HepG2 (cell line): ENCODE data around the gene CAPN12. TPM values are rescaled to one million over a fixed set of nuclear protein-coding genes. Genes with fewer than 3 reads are reported as not detected.
A peak's percentile ranks its signal among the peaks of the same experiment; 100 is the strongest.

ENCODE experiments used
- ATAC-seq: fragments of 200-7000 bp; cut with Tn5 transposase; 3 replicates; pipeline ENCODE4 v1.9.1; 2020; ENCODE audit warnings: mild to moderate bottlenecking, moderate library complexity
- BruUV-seq: library from RNA; stranded (reverse); fragments of 400-500 nt; replicated peaks from 2 replicates; lab custom pipeline; 2021; lab: Mats Ljungman, UMichigan
- CTCF ChIA-PET: fragments of 300-600 bp; formaldehyde crosslinking; extraction: SDS; loops from one replicate; lab custom pipeline; 2021; ENCODE audit warnings: low total read pairs, inconsistent platforms, low intra/inter-chr PET ratio; lab: Yijun Ruan, JAX
- POLR2A ChIA-PET: fragments of 350-600 bp; sonication (Branson Sonifier 250); formaldehyde crosslinking; loops from one replicate; lab custom pipeline; 2020; ENCODE audit warnings: antibody characterized with exemption, inconsistent platforms; lab: Yijun Ruan, JAX
- DNase-seq: peaks from one replicate; pipeline ENCODE4 v3.0.0-alpha.2; 2015; ENCODE audit warnings: low spot score
- FAIRE-seq: peaks from 3 replicates; lab custom pipeline; 2011; peaks lifted over from hg19 to GRCh38; lab: Jason Lieb, UNC
- H2AFZ ChIP-seq: one replicate; pipeline ENCODE4 v1.6.1; 2011; ENCODE audit warnings: low read length, inconsistent platforms
- H3K27ac ChIP-seq: fragments of 300-600 bp; 3 replicates; pipeline ENCODE4 v1.8.0; 2011; ENCODE audit warnings: mixed run types, mild to moderate bottlenecking, mixed read lengths, low read length, inconsistent platforms; ENCODE audit not compliant: insufficient read depth; ENCODE audit errors: extremely low read length
- H3K27me3 ChIP-seq, 2 experiments: fragments of 200-600 bp in 1 of 2; 2 replicates in 1 of 2; 3 replicates in 1 of 2; pipeline versions ENCODE4 v1.6.0 to v1.8.0; 2011; ENCODE audit warnings: low read length in 2 of 2, mild to moderate bottlenecking in 2 of 2, moderate library complexity in 2 of 2, inconsistent platforms in 1 of 2; ENCODE audit not compliant: insufficient read depth in 2 of 2, control insufficient read depth in 1 of 2
- H3K36me3 ChIP-seq, 2 experiments: fragments of 200-600 bp in 1 of 2; replicated peaks in 1 of 2; 2 replicates in 1 of 2; 3 replicates in 1 of 2; pipeline versions ENCODE4 v1.5.1 to v1.8.0; 2011; ENCODE audit warnings: low read length in 2 of 2, inconsistent platforms in 1 of 2; ENCODE audit not compliant: insufficient read depth in 2 of 2, control insufficient read depth in 1 of 2
- H3K4me1 ChIP-seq: 2 replicates; pipeline ENCODE4 v1.5.1; 2012; ENCODE audit warnings: low read length, inconsistent platforms; ENCODE audit not compliant: insufficient read depth
- H3K4me2 ChIP-seq: 2 replicates; pipeline ENCODE4 v1.6.0; 2011; ENCODE audit warnings: low read depth, low read length, inconsistent platforms
- H3K4me3 ChIP-seq, 3 experiments: fragments of 200-600 bp in 1 of 3; sonication (generic), shearing (Covaris generic) in 1 of 3; replicated peaks in 1 of 3; 2 replicates each; pipeline ENCODE4 v1.5.1; 2011 to 2016; ENCODE audit warnings: low read length in 3 of 3, inconsistent platforms in 2 of 3, low read depth in 2 of 3, mild to moderate bottlenecking in 2 of 3, control low read depth in 1 of 3, mixed read lengths in 1 of 3; ENCODE audit not compliant: insufficient read depth in 1 of 3
- H3K79me2 ChIP-seq: one replicate; pipeline ENCODE4 v1.6.1; 2011; ENCODE audit warnings: low read length, inconsistent platforms; ENCODE audit not compliant: insufficient read depth
- H3K9ac ChIP-seq: 2 replicates; pipeline ENCODE4 v1.6.0; 2011; ENCODE audit warnings: mild to moderate bottlenecking, low read depth, low read length, inconsistent platforms; ENCODE audit not compliant: insufficient read depth
- H3K9me3 ChIP-seq: 2 replicates; pipeline ENCODE4 v1.5.1; 2012; ENCODE audit warnings: mild to moderate bottlenecking, low read length
- H4K20me1 ChIP-seq: 2 replicates; pipeline ENCODE4 v1.6.0; 2011; ENCODE audit warnings: inconsistent platforms, mild to moderate bottlenecking, low read length, moderate library complexity; ENCODE audit not compliant: insufficient read depth
- EP300 ChIP-seq, 3 experiments: sonication (generic) in 1 of 3; formaldehyde crosslinking in 1 of 3; IDR thresholded peaks; 2 replicates each; pipeline versions ENCODE4 v1.5.1 to v1.6.1; 2011 to 2020; ENCODE audit warnings: low read depth in 2 of 3, low read length in 2 of 3, borderline replicate concordance in 1 of 3, improper control_type of control experiment in 1 of 3, mild to moderate bottlenecking in 1 of 3, missing genetic modification reagents in 1 of 3, moderate library complexity in 1 of 3
- HOXA7 ChIP-seq: sonication (generic); formaldehyde crosslinking; IDR thresholded peaks from 2 replicates; pipeline ENCODE4 v1.8.1; 2022; ENCODE audit warnings: mild to moderate bottlenecking, missing genetic modification reagents, moderate library complexity
- LCORL ChIP-seq, 2 experiments: fragments of 450-650 bp in 1 of 2; sonication (generic) in 1 of 2; formaldehyde crosslinking in 1 of 2; IDR thresholded peaks; 2 replicates each; pipeline versions ENCODE4 v1.5.0 to v1.6.1; 2017 to 2020; ENCODE audit warnings: antibody characterized with exemption in 1 of 2, missing genetic modification reagents in 1 of 2
- MYPOP ChIP-seq: sonication (generic); formaldehyde crosslinking; IDR thresholded peaks from 2 replicates; pipeline ENCODE4 v1.8.1; 2023; ENCODE audit warnings: mild to moderate bottlenecking, moderate library complexity, missing genetic modification reagents
- TGIF2 ChIP-seq: IDR thresholded peaks from 2 replicates; pipeline ENCODE4 v1.6.1; 2016; ENCODE audit warnings: control low read depth, missing compliant biosample characterization
- TOPORS ChIP-seq: sonication (generic); formaldehyde crosslinking; IDR thresholded peaks from 2 replicates; pipeline ENCODE4 v1.8.0; 2023; ENCODE audit warnings: mild to moderate bottlenecking, missing genetic modification reagents
- XRCC5 ChIP-seq: fragments of 200-400 bp; formaldehyde crosslinking; optimal IDR thresholded peaks from 2 replicates; pipeline ENCODE3; 2017; ENCODE audit warnings: mild to moderate bottlenecking, low read length
- ZKSCAN5 ChIP-seq: sonication (generic); formaldehyde crosslinking; IDR thresholded peaks from 2 replicates; pipeline ENCODE4 v1.5.1; 2020; ENCODE audit warnings: mild to moderate bottlenecking, missing genetic modification reagents
- ZNF414 ChIP-seq: sonication (generic); formaldehyde crosslinking; IDR thresholded peaks from 2 replicates; pipeline ENCODE4 v1.5.0; 2020; ENCODE audit warnings: missing genetic modification reagents
- ZNF609 ChIP-seq: sonication (generic); formaldehyde crosslinking; IDR thresholded peaks from 2 replicates; pipeline ENCODE4 v1.4.0; 2020; ENCODE audit warnings: mild to moderate bottlenecking, missing genetic modification reagents, borderline replicate concordance
- ZNF7 ChIP-seq: IDR thresholded peaks from 2 replicates; pipeline ENCODE4 v1.6.1; 2016; ENCODE audit warnings: missing biosample characterization, missing genetic modification reagents
- WGBS: methylation state at CpG from one replicate; pipeline ENCODE4 v1.1.6; 2017; ENCODE audit warnings: low lambda C conversion rate; 5-methylcytosine and 5-hydroxymethylcytosine counted together
- in situ Hi-C: cut with HindIII; loops from 2 replicates; pipeline ENCODE4 v1.10.0; 2017; ENCODE audit warnings: low pct_unique_long_range_greater_than_20kb; ENCODE audit not compliant: extremely low pct_ligation_motif_present
- intact Hi-C: fragments of 100-400 bp; cut with micrococcal nuclease; formaldehyde crosslinking; loops from one replicate; pipeline ENCODE4 v1.10.0; 2022; ENCODE audit not compliant: unreplicated experiment
- polyA plus RNA-seq, 8 experiments: library from polyadenylated mRNA; depleted of rRNA in 3 of 8; stranded (reverse) in 7 of 8; unstranded in 1 of 8; fragments of >200 nt; fragmentation: Illumina TruSeq in 4 of 8; extraction: Trizol in 4 of 8; gene quantifications; 2 replicates each; pipeline versions ENCODE4 v1.2.1 to v1.2.3, GENCODE V29; 2011 to 2016; ENCODE audit warnings: low read depth in 4 of 8, missing spikeins in 1 of 8, mixed read lengths in 1 of 8; ENCODE audit not compliant: insufficient read depth in 1 of 8
- total RNA-seq, 5 experiments: library from RNA; depleted of rRNA; stranded (reverse); fragments of >200 nt; fragmentation: Illumina TruSeq; extraction: Trizol; gene quantifications; 2 replicates each; pipeline ENCODE4 v1.2.3, GENCODE V29; 2016; ENCODE audit warnings: low read depth in 1 of 5
- TF ChIP-seq, protein P1 (sequence below): IDR thresholded peaks from 2 replicates; pipeline ENCODE4 v1.6.1; 2012; ENCODE audit warnings: inconsistent platforms
- TF ChIP-seq, protein P2 (sequence below): sonication (generic); formaldehyde crosslinking; IDR thresholded peaks from 2 replicates; pipeline ENCODE4 v1.5.0; 2020; ENCODE audit warnings: mild to moderate bottlenecking, missing genetic modification reagents, moderate library complexity

The CAPN12 gene
- total and polyA plus RNA-seq, 2 of the 13 experiments (the other 11 are each of a cell fraction or from before 2014, with no cell fraction given): 1.6 to 13.6 TPM

- Histone ChIP-seq H3K9me3 (no peaks in the 10 kb centered on the region), H3K27me3 (no peaks in the 10 kb centered on the region), H3K4me1 (peaks cover 16% of the 10 kb centered on the region), H2AFZ (no peak overlapping the region), H3K4me3 (no peak overlapping the region), H3K36me3 (peaks cover 21 to 44% of the 10 kb centered on the region in 2 experiments), H4K20me1 (no peaks in the 10 kb centered on the region), H3K79me2 (no peaks in the 10 kb centered on the region), H3K4me2 (no peak overlapping the region), H3K27ac (no peak overlapping the region), H3K9ac (no peak overlapping the region)
- FAIRE-seq: peak; percentile 72
- BruUV-seq: TSS peak; percentile 76
- CTCF ChIA-PET: interaction anchor here (0.8 to 1.2 kb wide), 3 partner anchors 76 to 189 kb away, joined by 3 to 5 read pairs (median 3); no protein-coding TSS in a partner anchor
- in situ Hi-C loops: loop anchor here (25.0 kb wide), 1 partner anchor 182 kb away; the partner anchor contains the start of gene CCER2
- intact Hi-C loops: loop anchor here (5.0 kb wide), 2 partner anchors 102 to 202 kb away; partner anchors contain the start of genes ECH1, MRPS12 and SARS2
- 90% methylated on average over 14 of the region's 17 CpGs for WGBS
- peak; percentile 57 for DNase-seq
- POLR2A ChIA-PET: no interaction called here
- peak; percentile 72 for ATAC-seq
- TF ChIP-seq MYPOP (no peak), TOPORS (CRISPR knock-in tag) (0 out of 2 replicates have a peak, but pooled peaks have one; percentile 34), TGIF2 (CRISPR knock-in tag) (no peak), XRCC5 (peak; percentile 61), ZNF7 (CRISPR knock-in tag) (no peak), ZNF609 (CRISPR knock-in tag) (no peak), HOXA7 (no peak), LCORL (IDR thresholded peaks at IDR 0.05) (no peak), LCORL (CRISPR knock-in tag; IDR thresholded peaks at IDR 0.05) (peak; percentile 72), EP300 (IDR thresholded peaks at IDR 0.05; ENCODE audit: low read depth in 2 of 2, low read length in 2 of 2) (no peak), EP300 (CRISPR knock-in tag; IDR thresholded peaks at IDR 0.05; ENCODE audit: borderline replicate concordance) (no peak), ZKSCAN5 (CRISPR knock-in tag) (no peak), ZNF414 (peak; percentile 57; the same call in 1 of the 2 replicates)
- TF ChIP-seq, protein P1, sequence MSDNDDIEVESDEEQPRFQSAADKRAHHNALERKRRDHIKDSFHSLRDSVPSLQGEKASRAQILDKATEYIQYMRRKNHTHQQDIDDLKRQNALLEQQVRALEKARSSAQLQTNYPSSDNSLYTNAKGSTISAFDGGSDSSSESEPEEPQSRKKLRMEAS: peak; percentile 42; the same call in 1 of the 2 replicates
- TF ChIP-seq, protein P2, sequence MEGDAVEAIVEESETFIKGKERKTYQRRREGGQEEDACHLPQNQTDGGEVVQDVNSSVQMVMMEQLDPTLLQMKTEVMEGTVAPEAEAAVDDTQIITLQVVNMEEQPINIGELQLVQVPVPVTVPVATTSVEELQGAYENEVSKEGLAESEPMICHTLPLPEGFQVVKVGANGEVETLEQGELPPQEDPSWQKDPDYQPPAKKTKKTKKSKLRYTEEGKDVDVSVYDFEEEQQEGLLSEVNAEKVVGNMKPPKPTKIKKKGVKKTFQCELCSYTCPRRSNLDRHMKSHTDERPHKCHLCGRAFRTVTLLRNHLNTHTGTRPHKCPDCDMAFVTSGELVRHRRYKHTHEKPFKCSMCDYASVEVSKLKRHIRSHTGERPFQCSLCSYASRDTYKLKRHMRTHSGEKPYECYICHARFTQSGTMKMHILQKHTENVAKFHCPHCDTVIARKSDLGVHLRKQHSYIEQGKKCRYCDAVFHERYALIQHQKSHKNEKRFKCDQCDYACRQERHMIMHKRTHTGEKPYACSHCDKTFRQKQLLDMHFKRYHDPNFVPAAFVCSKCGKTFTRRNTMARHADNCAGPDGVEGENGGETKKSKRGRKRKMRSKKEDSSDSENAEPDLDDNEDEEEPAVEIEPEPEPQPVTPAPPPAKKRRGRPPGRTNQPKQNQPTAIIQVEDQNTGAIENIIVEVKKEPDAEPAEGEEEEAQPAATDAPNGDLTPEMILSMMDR (CRISPR knock-in tag): peak; percentile 96
These were observed 14.4 kb downstream of the CAPN12 start for GRCh38 chr19:38729653-38730469.
